Stimulated activated CD4-positive, alpha-beta T cell treated with anti-CD3 and anti-CD28 coated beads, Interleukin-2, amount 100 ng/mL, for 4 hours (primary cell): ENCODE data around the gene ZCWPW1.
"Not testable (repeated sequence)": the region's sequence is repeated elsewhere in the genome, so short reads cannot be mapped to it uniquely, and the experiment has no call there.

Experiments used
- DNase-seq: peaks from one replicate; pipeline ENCODE4 v3.0.0-alpha.2; 2020; ENCODE audit warnings: low read depth

ZCWPW1 gene

DNA sequence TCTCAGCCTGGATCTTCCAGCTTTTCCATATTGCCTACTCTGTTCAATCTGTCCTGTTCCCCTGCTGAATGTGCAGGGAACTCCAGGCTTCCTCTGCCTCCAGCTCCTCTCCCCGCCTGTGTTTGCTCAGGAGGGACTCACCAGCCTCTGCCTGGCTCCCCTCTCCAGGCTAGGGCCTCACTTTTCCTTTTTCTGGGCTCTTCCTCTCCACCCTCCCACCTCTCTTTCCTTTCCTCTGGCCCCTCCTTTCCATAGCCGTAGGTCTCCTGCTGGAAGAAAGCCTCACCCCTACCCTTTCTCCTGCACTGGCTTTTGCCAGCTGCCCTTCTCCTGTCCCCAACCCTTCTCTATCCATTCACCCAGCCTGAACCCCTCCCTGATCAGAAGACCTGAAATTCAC is 30.3 kb downstream of the ZCWPW1 start:
- DNase-seq = no peak

DNA sequence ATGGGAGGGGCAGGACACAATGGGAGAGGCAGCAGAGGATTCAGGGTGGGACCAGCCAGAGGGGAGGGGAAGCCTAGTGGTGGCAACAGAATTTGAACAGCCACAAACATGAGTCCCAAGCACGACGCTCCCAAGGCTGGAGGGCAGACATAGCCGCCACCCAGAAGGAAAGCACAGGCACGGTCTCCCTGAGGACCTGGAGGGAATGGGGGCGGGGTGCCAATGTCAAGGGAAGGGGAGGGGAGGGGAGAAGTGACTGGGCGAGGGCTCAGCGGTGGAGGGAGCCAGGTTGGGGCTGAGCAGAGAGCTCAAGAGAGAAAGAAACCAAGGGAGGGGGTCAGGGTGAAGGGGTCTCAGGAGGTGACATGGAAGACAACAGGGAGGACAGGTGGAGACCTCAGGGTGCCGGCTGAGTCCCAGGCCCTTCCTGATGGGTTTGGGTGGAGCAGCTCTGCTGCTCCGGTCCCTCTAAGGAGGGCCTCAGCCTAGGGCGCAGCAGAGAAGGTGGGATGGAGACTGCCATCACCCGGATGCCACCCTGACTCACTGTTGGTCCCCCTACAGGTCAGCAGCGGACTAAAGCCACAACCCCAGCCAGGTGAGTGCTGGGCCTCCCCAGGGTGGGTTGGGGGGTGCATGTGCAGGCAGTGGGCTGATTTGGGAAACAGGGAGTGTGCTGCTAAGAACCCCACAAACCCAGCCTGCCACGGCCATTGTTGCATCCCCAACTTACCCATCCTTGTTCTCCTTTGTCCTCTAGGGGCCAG is 31.0 kb downstream of the ZCWPW1 start:
- DNase-seq = no peak

DNA sequence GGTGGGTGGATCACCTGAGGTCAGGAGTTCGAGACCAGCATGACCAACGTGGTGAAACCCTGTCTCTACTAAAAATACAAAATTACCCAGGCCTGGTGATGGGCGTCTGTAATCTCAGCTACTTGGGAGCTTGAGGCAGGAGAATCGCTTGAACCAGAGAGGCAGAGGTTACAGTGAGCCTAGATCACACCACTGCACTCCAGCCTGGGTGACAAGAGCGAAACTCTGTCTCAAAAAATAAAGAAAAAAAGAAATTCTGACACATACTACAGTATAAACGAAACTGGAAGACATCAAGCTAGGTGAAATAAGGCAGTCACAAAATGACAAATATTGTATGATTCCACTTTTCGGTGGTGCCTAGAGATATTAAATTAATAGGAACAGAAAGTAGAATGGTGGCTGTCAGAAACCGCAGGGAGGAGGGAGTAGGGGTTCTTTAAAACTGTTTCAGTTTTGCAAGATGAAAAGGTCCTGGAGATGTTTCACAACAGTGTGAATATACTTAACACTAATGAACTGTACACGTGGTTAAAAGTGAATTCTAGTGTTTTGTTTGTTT is 32.0 kb downstream of the ZCWPW1 start:
- DNase-seq = peak; percentile 50

DNA sequence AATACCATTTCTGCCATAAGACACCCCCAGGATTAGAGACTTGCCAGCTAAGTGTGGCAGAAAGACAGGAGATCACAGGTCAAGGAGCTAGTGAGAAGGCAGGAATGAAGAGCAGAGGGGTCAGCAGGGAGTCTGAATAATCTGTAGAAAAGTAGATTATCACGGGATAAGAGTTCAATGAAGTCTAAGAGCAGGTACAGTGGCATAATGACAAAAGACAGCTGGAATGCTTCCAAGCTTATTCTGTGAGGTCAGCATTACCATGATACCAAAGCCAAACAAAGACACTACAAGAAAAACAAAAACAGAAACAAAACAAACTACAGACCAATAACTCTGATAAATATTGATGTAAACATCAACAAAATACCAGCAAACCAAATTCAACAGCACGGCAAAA is 34.4 kb downstream of the ZCWPW1 start:
- no peak for DNase-seq

DNA sequence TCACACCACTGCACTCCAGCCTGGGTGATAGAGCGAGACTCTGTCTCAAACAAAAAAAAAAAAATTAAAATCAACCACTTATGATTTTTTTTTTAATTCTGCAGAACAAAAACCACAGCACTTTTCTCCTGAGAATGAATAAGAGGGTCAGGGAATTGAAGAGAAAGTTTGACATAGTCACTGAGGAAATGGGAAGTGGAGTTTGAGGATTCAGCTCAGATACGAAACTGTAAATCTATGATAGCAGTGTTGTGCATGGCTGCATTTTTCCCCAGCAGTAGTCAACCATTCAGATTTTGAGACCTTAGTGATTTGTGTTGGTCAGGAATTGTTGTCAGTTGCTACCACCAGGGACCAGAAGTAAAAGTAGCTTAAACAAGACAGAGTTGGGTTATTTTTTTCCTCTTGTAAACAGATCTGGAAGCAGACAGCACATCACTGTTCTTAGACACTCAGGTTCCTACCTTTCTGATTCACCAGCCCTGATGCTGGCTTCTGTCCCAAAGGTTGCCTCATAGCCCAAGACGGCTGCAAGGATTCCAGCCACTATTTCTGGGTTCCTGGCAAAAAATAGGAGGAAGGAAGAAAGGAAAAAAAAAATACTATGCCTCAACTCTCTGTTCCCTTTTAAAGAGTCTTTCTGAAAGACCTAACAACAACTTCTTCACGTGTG is 35.1 kb downstream of the ZCWPW1 start:
- DNase-seq = no peak

GRCh38 chr7:100390286-100391009 is 38.1 kb downstream of the ZCWPW1 start:
- DNase-seq = no peak

GRCh38 chr7:100389437-100390088 is 38.9 kb downstream of the ZCWPW1 start:
- DNase-seq = no peak

GRCh38 chr7:100387695-100388094 is 40.8 kb downstream of the ZCWPW1 start:
- DNase-seq = no peak

DNA sequence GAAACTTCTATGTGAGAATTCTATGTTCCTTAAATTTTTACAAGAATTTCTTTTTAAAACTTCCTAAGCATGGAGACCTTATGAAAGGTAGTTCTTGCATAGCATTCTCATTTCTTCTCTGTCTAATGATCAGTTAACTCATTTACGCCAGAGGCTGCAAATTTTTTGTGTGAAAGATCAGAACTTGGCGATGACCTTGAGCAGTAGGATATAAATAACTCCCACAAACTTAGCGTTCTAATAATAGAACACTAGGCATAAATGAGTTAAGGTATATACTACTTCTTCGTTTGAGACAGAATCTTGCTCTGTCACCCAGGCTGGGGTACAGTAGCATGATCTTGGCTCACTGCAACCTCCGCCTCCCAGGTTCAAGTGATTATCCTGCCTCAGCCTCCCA is 41.6 kb downstream of the ZCWPW1 start:
- no peak for DNase-seq

DNA sequence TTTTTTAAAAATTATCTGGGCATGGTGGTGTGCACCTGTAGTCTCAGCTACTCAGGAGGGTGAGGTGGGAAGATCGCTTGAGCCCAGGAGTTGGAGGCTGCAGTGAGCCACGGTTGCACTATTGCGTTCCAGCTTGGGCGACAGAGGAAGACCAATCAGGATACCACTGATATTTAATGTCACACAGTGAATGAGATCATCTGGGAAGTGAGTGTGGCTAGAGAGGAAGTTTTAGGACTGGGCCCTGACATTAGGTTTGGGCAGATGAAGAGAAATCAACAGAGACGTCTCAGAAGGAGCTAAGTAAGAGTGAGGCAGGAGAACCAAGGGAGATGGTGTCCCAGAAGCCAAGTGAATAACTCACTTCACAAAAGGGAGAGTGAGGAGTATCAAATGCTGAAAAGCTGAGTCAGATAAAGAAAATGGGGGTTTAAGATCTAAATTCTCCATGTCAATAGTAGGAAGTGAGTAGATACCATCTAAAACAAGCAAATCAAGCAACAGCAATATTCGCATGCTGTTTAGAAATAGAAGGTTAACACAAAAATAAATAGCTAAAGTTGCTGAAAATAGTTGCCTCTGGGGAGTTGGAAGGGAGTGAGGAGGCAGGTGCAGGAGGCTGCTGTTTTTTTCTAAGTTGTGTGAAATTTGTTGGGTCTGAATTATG is 43.7 kb downstream of the ZCWPW1 start:
- DNase-seq = no peak

- DNase-seq = not testable (repeated sequence)
These were observed 46.2 kb downstream of the ZCWPW1 start for GRCh38 chr7:100382234-100382853.

- not testable (repeated sequence) for DNase-seq
These were observed 46.8 kb downstream of the ZCWPW1 start for GRCh38 chr7:100381531-100382233.

DNA sequence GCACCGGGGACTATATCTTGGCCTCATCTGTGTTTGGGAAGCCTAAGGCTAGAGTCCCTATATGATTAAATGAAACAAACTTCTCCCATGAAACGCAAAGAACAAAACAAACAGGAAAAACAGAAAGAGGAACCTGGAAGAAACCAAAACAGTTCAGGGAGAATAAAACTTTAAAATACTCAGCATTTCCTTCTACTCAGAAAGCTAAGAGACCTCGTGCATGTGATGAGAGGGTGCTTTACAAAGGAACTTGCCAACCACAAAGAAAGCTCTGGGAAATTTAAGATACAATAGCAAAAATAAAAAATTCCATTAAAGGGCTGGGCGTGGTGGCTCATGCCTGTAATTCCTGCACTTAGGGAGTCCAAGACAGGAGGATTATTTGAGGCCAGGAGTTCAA is 48.3 kb downstream of the ZCWPW1 start:
- no peak for DNase-seq

DNA sequence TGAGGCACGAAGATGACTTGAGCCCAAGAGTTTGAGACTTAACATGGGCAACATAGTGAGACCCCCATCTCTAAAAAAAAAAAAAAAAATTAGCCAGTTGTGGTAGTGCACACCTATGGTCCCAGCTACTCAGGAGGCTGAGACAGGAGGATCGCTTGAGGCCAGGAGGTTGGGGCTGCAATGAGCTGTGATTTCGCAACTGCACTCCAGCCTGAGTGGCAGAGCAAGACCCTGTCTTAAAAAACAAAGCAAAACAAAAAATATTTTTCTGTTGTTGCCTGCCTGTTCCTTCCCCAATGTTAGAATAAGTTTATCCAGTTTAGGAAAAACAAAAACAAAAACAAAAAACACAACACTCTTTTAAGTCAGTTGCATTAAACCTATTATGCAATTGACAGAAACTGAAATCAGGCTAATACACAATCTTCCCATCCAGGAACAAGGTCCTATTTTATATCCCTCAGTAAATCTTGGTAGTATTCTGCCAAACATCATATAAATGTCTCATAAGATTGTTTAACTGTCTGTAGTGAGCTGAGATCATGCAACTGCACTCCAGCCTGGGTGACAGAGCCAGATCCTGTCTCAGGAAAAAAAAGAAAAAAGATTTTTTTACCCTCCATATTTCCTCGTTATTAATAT is 50.3 kb downstream of the ZCWPW1 start:
- no peak for DNase-seq

DNA sequence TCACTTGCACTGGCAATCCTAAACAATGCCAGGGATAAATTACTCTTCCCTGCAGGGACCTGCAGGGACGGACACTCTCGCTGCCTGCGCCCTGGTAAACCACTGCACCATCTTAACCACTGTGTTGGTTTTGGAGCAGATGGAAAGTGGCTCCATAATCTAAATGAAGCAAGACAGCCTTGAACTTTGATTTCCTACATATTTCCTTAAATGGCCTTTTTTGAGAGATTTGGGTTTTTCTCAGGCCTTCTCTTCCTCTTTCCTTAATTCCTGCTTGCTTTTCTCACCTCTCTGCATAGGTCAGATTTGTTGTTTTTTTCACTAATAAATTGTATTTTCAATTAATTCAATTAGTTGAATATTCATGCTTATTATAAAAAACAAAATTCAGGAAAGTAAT is 52.4 kb downstream of the ZCWPW1 start:
- no peak for DNase-seq

GRCh38 chr7:100374601-100375000 is 53.9 kb downstream of the ZCWPW1 start:
- no peak for DNase-seq

GRCh38 chr7:100373870-100374598 is 54.5 kb downstream of the ZCWPW1 start:
- not testable (repeated sequence) for DNase-seq

- DNase-seq = no peak
These were observed 55.2 kb downstream of the ZCWPW1 start, which contains the start of gene PILRA for GRCh38 chr7:100373261-100373831. PILRA (plus strand) TSS chr7:100373487; CDS start chr7:100373657, 170 bp downstream.

- no peak for DNase-seq
These were observed 55.8 kb downstream of the ZCWPW1 start for GRCh38 chr7:100372694-100373093.
